Measurements from ENCODE around the gene POLDIP2.

Gene POLDIP2

GRCh38 chr17:28324781-28325180 is 32.5 kb downstream of the POLDIP2 start:
- no peaks in the 10 kb centered on the region for H3K9me3 ChIP-seq (ENCODE audit: insufficient read depth, low read length)
- peaks cover 13% of the 10 kb centered on the region; the same call in 1 of the 2 replicates for H4K20me1 ChIP-seq (ENCODE audit: low read depth, low read length)
- no peak overlapping the region for H3K4me3 ChIP-seq (ENCODE audit: insufficient read depth, low read length, poor library complexity, severe bottlenecking)
- peaks cover 62% of the 10 kb centered on the region for H3K79me2 ChIP-seq (ENCODE audit: insufficient read depth, low read length)
- H3K4me2 ChIP-seq (ENCODE audit: low read depth, low read length, poor library complexity, severe bottlenecking), result no peak overlapping the region
- no peaks in the 10 kb centered on the region for H3K9me2 ChIP-seq (replicated peaks; ENCODE audit: insufficient read depth, low read length)
- H3K27ac ChIP-seq (ENCODE audit: low read depth, low read length), result no peak overlapping the region
- H3F3A ChIP-seq (ENCODE audit: insufficient read depth), result no peaks in the 10 kb centered on the region
- TF ChIP-seq EZH2phosphoT487 (conservative IDR thresholded peaks at IDR 0.05; ENCODE audit: low read length) (no peak), CTCF (IDR thresholded peaks at IDR 0.05; ENCODE audit: insufficient read depth, low read length, poor library complexity, severe bottlenecking) (no peak)
- no peaks in the 10 kb centered on the region for H3K27me3 ChIP-seq (ENCODE audit: low read length)
- no peak overlapping the region for H3K9ac ChIP-seq (ENCODE audit: low read length)
- H3K36me3 ChIP-seq (ENCODE audit: low read length), result peaks cover 12% of the 10 kb centered on the region
- H2AFZ ChIP-seq (ENCODE audit: low read depth, low read length, severe bottlenecking), result no peak overlapping the region

- Histone ChIP-seq H3K36me3 (ENCODE audit: low read length) (peaks cover 12% of the 10 kb centered on the region), H3K9me3 (ENCODE audit: insufficient read depth, low read length) (no peaks in the 10 kb centered on the region), H2AFZ (ENCODE audit: low read depth, low read length, severe bottlenecking) (no peak overlapping the region), H3K4me3 (ENCODE audit: insufficient read depth, low read length, poor library complexity, severe bottlenecking) (no peak overlapping the region), H3K9ac (ENCODE audit: low read length) (no peak overlapping the region), H3K27ac (ENCODE audit: low read depth, low read length) (no peak overlapping the region), H3K9me2 (replicated peaks; ENCODE audit: insufficient read depth, low read length) (no peaks in the 10 kb centered on the region), H3K79me2 (ENCODE audit: insufficient read depth, low read length) (peaks cover 66% of the 10 kb centered on the region), H3K27me3 (ENCODE audit: low read length) (no peaks in the 10 kb centered on the region), H3F3A (ENCODE audit: insufficient read depth) (no peaks in the 10 kb centered on the region), H4K20me1 (ENCODE audit: low read depth, low read length) (peaks cover 13% of the 10 kb centered on the region; the same call in 1 of the 2 replicates), H3K4me2 (ENCODE audit: low read depth, low read length, poor library complexity, severe bottlenecking) (no peak overlapping the region)
- TF ChIP-seq EZH2phosphoT487 (conservative IDR thresholded peaks at IDR 0.05; ENCODE audit: low read length) (no peak), CTCF (IDR thresholded peaks at IDR 0.05; ENCODE audit: insufficient read depth, low read length, poor library complexity, severe bottlenecking) (no peak)
These were observed 33.0 kb downstream of the POLDIP2 start for GRCh38 chr17:28324267-28324745.

- TF ChIP-seq CTCF (IDR thresholded peaks at IDR 0.05; ENCODE audit: insufficient read depth, low read length, poor library complexity, severe bottlenecking) (no peak), EZH2phosphoT487 (conservative IDR thresholded peaks at IDR 0.05; ENCODE audit: low read length) (no peak)
- Histone ChIP-seq H3K27ac (ENCODE audit: low read depth, low read length) (peak overlapping the region; percentile 56; the same call in 1 of the 2 replicates), H3K27me3 (ENCODE audit: low read length) (no peaks in the 10 kb centered on the region), H3K9ac (ENCODE audit: low read length) (peak overlapping the region; percentile 91), H3K4me2 (ENCODE audit: low read depth, low read length, poor library complexity, severe bottlenecking) (peak overlapping the region; percentile 90), H3K9me2 (replicated peaks; ENCODE audit: insufficient read depth, low read length) (no peaks in the 10 kb centered on the region), H3K36me3 (ENCODE audit: low read length) (no peaks in the 10 kb centered on the region), H3F3A (ENCODE audit: insufficient read depth) (no peaks in the 10 kb centered on the region), H3K4me3 (ENCODE audit: insufficient read depth, low read length, poor library complexity, severe bottlenecking) (peak overlapping the region; percentile 92), H2AFZ (ENCODE audit: low read depth, low read length, severe bottlenecking) (no peak overlapping the region), H3K79me2 (ENCODE audit: insufficient read depth, low read length) (peaks cover 65% of the 10 kb centered on the region), H4K20me1 (ENCODE audit: low read depth, low read length) (peaks cover 10% of the 10 kb centered on the region; the same call in 1 of the 2 replicates), H3K9me3 (ENCODE audit: insufficient read depth, low read length) (no peaks in the 10 kb centered on the region)
These were observed 36.9 kb downstream of the POLDIP2 start for GRCh38 chr17:28320215-28321061.
